ENCODE data around the gene RPS8. TPM values are rescaled to one million over a fixed set of nuclear protein-coding genes. Genes with fewer than 3 reads are reported as not detected.
"Not testable (repeated sequence)": the region's sequence is repeated elsewhere in the genome, so short reads cannot be mapped to it uniquely, and the experiment has no call there.

RPS8 gene
- total RNA-seq, 1 donor from 2014 or later, result 1,433 TPM

DNA sequence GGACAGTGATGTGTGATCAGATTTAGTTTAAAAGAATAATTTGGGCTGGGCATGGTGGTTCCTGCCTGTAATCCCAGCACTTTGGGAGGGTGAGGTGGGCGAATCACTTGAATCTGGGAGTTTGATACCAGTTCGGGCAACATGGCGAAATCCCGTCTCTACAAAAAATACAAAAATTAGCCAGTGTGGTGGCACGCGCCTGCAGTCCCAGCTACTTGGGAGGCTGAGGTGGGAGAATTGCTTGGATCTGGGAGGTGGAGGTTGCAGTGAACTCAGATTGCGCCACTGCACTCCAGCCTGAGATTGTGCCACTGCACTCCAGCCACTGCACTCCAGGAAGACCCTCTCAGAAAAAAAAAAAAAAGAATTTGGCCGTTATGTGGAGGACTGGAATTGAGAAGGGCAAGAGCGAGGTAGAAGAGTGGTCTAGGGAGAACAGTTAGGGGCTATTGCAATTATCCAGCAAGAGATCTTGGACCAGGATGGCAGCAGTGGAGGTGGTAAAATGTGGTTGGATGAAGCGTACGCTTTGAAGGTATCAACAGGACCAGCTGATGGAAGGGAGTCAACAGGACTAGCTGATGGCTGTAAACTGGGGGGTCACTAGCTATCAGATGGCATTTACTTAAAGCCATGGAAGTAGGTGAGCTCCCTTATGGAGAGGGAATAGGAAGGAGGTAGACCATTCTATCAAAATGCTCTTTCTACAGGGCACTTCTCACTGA, 42.6 kb downstream of the RPS8 start:
- DNase-seq (ENCODE audit: extremely low read depth, low read depth, low spot score), result no peak

DNA sequence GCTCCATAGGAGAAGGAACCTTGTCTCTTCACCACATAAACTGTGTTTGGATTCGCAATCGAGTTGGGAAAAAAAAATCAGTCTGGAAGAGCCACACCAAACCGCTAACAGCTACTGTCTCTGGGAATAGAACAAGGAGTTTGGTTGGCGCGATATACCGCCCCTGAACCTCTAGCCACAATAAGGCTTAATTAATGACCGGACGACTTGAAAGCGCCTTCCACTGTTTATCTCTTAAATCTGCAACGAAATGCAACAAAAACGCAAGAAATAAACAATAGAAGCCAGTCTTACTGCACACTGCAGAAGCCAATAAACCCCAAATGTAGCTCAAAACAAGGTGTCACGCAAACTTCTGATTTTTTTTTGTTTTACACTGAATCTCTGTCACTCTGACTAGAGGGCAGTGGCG, 43.9 kb downstream of the RPS8 start:
- DNase-seq (ENCODE audit: extremely low read depth, low read depth, low spot score), result no peak

DNA sequence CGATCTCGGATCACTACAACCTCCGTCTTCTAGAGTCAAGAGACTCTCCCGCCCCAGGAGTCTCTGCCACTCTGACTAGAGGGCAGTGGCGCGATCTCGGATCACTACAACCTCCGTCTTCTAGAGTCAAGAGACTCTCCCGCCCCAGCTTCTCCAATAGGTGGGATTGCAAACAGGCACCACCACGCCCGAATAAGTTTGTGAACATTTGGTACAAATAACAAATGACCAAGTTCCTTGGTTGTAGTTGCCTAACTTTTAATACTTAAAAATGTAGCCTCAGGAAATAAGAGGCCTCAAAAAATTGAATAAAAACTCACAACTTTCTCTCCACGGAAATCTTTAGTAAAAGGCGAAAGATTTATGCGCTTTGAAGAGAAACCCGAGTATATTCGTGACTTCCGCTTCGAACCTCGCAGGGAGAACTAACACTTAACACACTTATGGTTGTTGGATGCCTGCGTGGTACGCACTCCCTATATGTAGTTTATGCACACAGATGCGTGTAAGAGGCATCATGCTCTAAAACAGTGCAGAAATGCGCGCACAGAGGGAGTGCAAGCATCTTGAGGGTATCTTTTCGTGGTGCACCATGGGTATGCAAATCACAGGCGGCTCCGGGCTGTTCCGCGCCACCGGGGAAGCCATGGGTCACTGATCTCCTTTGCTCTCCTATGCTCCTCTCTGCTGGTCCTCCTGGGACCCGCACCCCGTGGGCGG, 44.4 kb downstream of the RPS8 start:
- no peak for DNase-seq (ENCODE audit: extremely low read depth, low read depth, low spot score)

GRCh38 chr1:44820328-44821239, 45.2 kb downstream of the RPS8 start:
- DNase-seq (ENCODE audit: extremely low read depth, low read depth, low spot score), result no peak

GRCh38 chr1:44821240-44821715, 45.9 kb downstream of the RPS8 start:
- no peak for DNase-seq (ENCODE audit: extremely low read depth, low read depth, low spot score)

DNA sequence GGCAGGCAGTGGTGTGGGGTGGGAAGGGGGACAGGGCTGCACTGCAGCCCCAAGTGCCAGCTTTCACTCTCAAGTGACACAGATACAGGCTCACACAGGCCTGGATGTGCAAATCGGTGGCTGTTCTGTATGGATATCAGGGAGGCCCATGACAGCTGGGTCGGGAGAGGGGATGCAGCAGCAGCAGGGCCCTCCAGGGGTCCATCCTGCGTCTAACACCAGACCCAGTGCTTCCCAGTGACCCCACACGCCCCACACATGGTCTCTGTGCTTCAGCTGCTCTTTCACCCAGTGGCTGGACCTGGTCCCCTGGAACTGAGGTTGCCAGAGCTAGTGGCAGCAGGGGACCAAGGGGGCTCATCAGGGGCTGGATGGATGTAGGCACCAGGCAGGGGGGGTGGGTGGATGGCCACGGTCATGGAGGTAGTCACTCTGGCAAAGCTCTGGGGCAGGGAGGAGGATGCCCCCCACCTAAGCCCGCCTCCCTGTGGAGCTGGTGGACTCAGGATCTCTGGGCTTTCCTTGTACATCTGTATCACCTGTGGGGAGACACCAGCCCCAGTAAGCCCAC, 46.9 kb downstream of the RPS8 start:
- no peak for DNase-seq (ENCODE audit: extremely low read depth, low read depth, low spot score)

- no peak for DNase-seq (ENCODE audit: extremely low read depth, low read depth, low spot score)
These were observed 47.7 kb downstream of the RPS8 start for GRCh38 chr1:44822981-44823451.

DNA sequence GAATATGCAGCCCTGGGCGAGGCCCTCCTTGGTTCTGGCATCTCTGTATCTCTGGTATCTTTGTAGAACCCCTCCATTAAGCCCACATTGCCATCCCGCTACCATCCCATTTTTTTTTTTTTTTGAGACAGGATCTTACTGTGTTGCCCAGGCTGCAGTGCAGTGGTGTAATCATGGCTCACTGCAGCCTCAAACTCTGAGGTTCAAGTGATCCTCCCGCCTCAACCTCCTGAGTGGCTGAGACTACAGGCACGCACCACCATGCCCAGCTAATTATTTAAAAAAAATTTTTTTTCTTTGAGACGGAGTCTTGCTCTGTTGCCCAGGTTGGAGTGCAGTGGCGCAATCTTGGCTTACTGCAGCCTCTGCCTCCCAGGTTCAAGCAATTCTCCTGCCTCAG, 49.1 kb downstream of the RPS8 start:
- DNase-seq (ENCODE audit: extremely low read depth, low read depth, low spot score), result not testable (repeated sequence)

DNA sequence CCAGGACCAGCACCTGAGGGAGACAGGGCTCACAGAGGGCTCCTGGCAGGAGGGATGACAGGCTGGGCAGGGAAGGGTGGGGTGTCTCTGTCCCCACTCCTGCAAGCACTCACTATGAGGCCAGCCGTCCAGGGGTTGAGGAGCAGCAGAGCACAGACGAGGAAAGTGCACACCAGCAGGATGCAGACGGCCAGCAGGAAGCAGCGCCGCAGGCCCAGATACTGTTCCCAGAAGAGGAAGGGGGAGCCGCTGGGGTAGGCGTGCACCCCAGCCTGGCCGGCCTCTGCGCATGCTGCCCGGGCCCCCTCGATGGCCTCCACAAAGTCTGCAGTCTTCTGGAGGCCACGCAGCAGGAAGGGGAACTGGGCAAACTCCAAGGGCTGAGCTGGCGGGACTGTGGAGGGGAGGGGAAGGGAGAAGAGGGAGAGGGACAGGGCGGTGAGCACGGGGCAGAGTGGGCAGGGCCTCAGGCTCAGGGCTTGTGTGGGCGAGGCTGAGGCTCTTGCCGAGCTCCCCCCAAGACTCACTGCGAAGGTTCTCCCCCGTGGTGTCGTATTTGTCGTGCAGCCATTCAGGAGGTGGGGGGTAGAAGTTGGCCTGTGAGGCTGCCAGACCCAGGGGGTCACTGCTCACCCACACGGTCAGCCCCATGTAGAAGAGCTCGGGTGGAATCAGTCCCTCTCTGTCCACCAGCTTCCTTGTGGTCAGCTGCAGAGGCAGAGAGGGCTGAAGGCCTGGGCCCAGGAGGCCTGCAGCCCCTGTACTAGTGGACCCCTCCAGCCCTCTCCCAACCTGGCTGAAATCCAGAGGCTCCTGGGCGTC, 51.2 kb downstream of the RPS8 start:
- no peak for DNase-seq (ENCODE audit: extremely low read depth, low read depth, low spot score)

DNA sequence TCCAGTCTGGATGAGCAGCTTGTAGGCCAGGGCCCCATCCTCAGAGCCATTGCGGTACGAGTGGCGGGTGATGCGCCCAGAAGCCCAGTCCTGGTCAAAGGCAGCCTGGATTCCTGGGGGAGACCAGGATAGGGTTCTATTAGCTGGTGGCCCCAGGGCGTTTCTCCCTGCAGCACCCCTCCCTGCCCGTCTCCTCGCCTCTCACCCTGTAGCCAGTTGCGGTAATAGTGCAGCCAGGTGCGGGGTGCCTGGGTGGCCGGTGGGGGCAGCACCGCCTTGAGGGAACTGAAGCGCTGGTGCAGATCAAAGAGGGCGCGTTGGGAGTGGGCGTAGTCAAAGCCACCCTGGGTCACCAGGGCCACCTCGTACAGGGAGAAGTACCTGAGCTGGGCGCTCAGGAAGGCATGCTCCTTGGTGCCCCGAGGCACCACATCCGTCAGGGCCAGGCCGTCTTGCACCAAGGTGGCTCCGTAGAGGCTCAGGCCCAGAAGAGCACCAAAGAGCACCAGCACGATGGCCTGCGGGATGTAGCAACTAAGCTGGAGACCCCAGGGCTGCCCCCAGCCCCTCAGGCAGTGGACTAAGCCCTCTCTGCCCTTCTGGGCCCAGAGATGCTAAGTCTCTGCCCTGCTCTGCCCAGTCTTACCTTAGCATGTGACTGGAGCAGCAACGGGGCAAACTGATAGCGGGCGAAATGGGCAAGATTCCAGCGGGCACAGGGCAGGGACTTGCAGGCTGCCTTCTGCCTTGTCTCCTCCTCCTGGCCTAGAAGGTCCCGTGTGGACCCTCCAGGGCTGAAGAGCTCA, 52.1 kb downstream of the RPS8 start:
- no peak for DNase-seq (ENCODE audit: extremely low read depth, low read depth, low spot score)

GRCh38 chr1:44828003-44828651, 52.8 kb downstream of the RPS8 start:
- no peak for DNase-seq (ENCODE audit: extremely low read depth, low read depth, low spot score)

Other genes starting within 250 kb of the RPS8 start
- 2.2 and 3.9 TPM in 2 replicates for gene TMEM53, start 101.1 kb upstream of the RPS8 start, total RNA-seq
- gene ARMH1, start 100.8 kb upstream of the RPS8 start, total RNA-seq, result not detected in 2 replicates
- not detected in 2 replicates for gene RNU5D-1, start 44.4 kb upstream of the RPS8 start, total RNA-seq
- gene KIF2C, start 35.7 kb upstream of the RPS8 start, total RNA-seq, result 4.7 and 10.3 TPM in 2 replicates
- gene BEST4, start 12.6 kb downstream of the RPS8 start, total RNA-seq, result not detected in 2 replicates
- 49.1 and 56.1 TPM in 2 replicates for gene PLK3, start 24.8 kb downstream of the RPS8 start, total RNA-seq
- gene DYNLT4, start 31.8 kb downstream of the RPS8 start, total RNA-seq, result 0.29 and 1.4 TPM in 2 replicates
- 8.8 and 17.9 TPM in 2 replicates for gene BTBD19, start 33.0 kb downstream of the RPS8 start, total RNA-seq
- 0.19 and 0.23 TPM in 2 replicates for gene PTCH2, start 67.7 kb downstream of the RPS8 start, total RNA-seq
- gene EIF2B3, start 211.1 kb downstream of the RPS8 start, total RNA-seq, result 19.6 and 29.6 TPM in 2 replicates
- 46.1 and 52.7 TPM in 2 replicates for gene HECTD3, start 235.8 kb downstream of the RPS8 start, total RNA-seq
- 101 and 105 TPM in 2 replicates for gene UROD, start 236.7 kb downstream of the RPS8 start, total RNA-seq